ENCODE data around the gene ZNF689. TPM values are rescaled to one million over a fixed set of nuclear protein-coding genes. Genes with fewer than 3 reads are reported as not detected.
A peak's percentile ranks its signal among the peaks of the same experiment; 100 is the strongest.

Gene ZNF689
- total and polyA plus RNA-seq, 2 of the 13 experiments (the other 11 are each of a cell fraction or from before 2014, with no cell fraction given) = 9.7 to 19.5 TPM

- TF ChIP-seq SALL2 (CRISPR knock-in tag; IDR thresholded peaks at IDR 0.05) (no peak), ZC3H4 (CRISPR knock-in tag; IDR thresholded peaks at IDR 0.05; ENCODE audit: borderline replicate concordance) (no peak), ZEB1 (IDR thresholded peaks at IDR 0.05; ENCODE audit: insufficient replicate concordance, low read depth) (no peak), NFE2L2 (IDR thresholded peaks at IDR 0.05; ENCODE audit: low read length) (no peak), SRSF9 (IDR thresholded peaks at IDR 0.05; ENCODE audit: borderline replicate concordance, insufficient read depth, low read depth, low read length, poor library complexity, severe bottlenecking) (no peak), GTF3A (CRISPR knock-in tag; conservative IDR thresholded peaks at IDR 0.05) (no peak), POLR2AphosphoS2 (IDR thresholded peaks at IDR 0.05; ENCODE audit: low read depth, low read length) (no peak), MED1 (CRISPR knock-in tag; IDR thresholded peaks at IDR 0.05) (no peak), SKI (IDR thresholded peaks at IDR 0.05; ENCODE audit: partially characterized antibody) (no peak), ZNF264 (CRISPR knock-in tag; IDR thresholded peaks at IDR 0.05) (no peak), HDAC2 (CRISPR knock-in tag; IDR thresholded peaks at IDR 0.05) (no peak), NR2F6 (IDR thresholded peaks at IDR 0.05) (no peak), NR2F6 (CRISPR knock-in tag; IDR thresholded peaks at IDR 0.05) (no peak)
Observed at GRCh38 chr16:30647274-30647571, 37.0 kb upstream of the ZNF689 start (continued).

- ATAC-seq (no peak), DNase-seq (ENCODE audit: low spot score) (no peak), FAIRE-seq (no peak)
- H3K4me1 ChIP-seq (ENCODE audit: insufficient read depth, low read length) = peaks cover 34% of the 10 kb centered on the region
- no TSS peak for BruUV-seq (replicated peaks)
- H3K79me2 ChIP-seq (ENCODE audit: insufficient read depth, low read length) = no peaks in the 10 kb centered on the region
- H3K36me3 ChIP-seq (replicated peaks in 1 of 2; ENCODE audit: control insufficient read depth in 1 of 2, insufficient read depth in 2 of 2, low read length in 2 of 2) = no peaks in the 10 kb centered on the region
- CTCF ChIA-PET (ENCODE audit: low intra/inter-chr PET ratio, low total read pairs) = no interaction called here
- no peak overlapping the region for H3K4me3 ChIP-seq (replicated peaks in 1 of 3; ENCODE audit: insufficient read depth in 1 of 3, low read depth in 2 of 3, low read length in 3 of 3)
- no peak for TF ChIP-seq DZIP1 (CRISPR knock-in tag; IDR thresholded peaks at IDR 0.05)
- TF ChIP-seq ZNF788 (CRISPR knock-in tag; IDR thresholded peaks at IDR 0.05; ENCODE audit: borderline replicate concordance) = no peak
- TF ChIP-seq HHEX (CRISPR knock-in tag; IDR thresholded peaks at IDR 0.05) = no peak
- peak; percentile 81 for TF ChIP-seq SRF (IDR thresholded peaks at IDR 0.05; ENCODE audit: low read depth, low read length)
- TF ChIP-seq ZNF343 (CRISPR knock-in tag; IDR thresholded peaks at IDR 0.05) = 0 out of 2 replicates have a peak, but pooled peaks have one; percentile 28
- no peak for TF ChIP-seq ZNF710 (CRISPR knock-in tag; IDR thresholded peaks at IDR 0.05; ENCODE audit: borderline replicate concordance)
- no peaks in the 10 kb centered on the region; a peak in 1 of 5 replicates for H3K27me3 ChIP-seq (ENCODE audit: control insufficient read depth in 1 of 2, insufficient read depth in 2 of 2, low read length in 2 of 2)
- no peak overlapping the region for H3K27ac ChIP-seq (ENCODE audit: extremely low read length, insufficient read depth, low read length)
- no peaks in the 10 kb centered on the region for H3K9me3 ChIP-seq (ENCODE audit: low read length)
- in situ Hi-C loops (cut with HindIII; ENCODE audit: extremely low pct_ligation_motif_present, low pct_unique_long_range_greater_than_20kb) (loop anchor here (25.0 kb wide), 1 partner anchor 558 kb away; the partner anchor contains the start of genes PPP4C, TBX6 and YPEL3), intact Hi-C loops (cut with micrococcal nuclease; ENCODE audit: unreplicated experiment) (no loop called here)
- POLR2A ChIA-PET = interaction anchor here (1.0 to 1.1 kb wide), 2 partner anchors 13 to 74 kb away, joined by 3 read pairs; partner anchors contain the start of genes FBRS and ZNF688
- WGBS (ENCODE audit: low lambda C conversion rate) = 43% methylated on average over 6 of the region's 6 CpGs
- H2AFZ ChIP-seq (ENCODE audit: low read length) = no peak overlapping the region
- H3K9ac ChIP-seq (ENCODE audit: insufficient read depth, low read depth, low read length) = no peak overlapping the region
- no peaks in the 10 kb centered on the region for H4K20me1 ChIP-seq (ENCODE audit: insufficient read depth, low read length)
- H3K4me2 ChIP-seq (ENCODE audit: low read depth, low read length) = no peak overlapping the region
Observed at GRCh38 chr16:30645727-30646126, 35.5 kb upstream of the ZNF689 start.

Measured in HepG2 (cell line).